ENCODE data around the gene TNS3. TPM values are rescaled to one million over a fixed set of nuclear protein-coding genes. Genes with fewer than 3 reads are reported as not detected.
"Not testable (repeated sequence)": the region's sequence is repeated elsewhere in the genome, so short reads cannot be mapped to it uniquely, and the experiment has no call there.

The TNS3 gene
- total RNA-seq, 1 donor from 2014 or later, result 43.2 TPM

- ATAC-seq (ENCODE audit: poor library complexity) (no peak), DNase-seq (no peak)
- intact Hi-C loops (cut with DNase I), result no loop called here
These were observed 24.1 kb upstream of the TNS3 start for GRCh38 chr7:47605816-47606575.

GRCh38 chr7:47604496-47604890 is 22.6 kb upstream of the TNS3 start:
- DNase-seq, result no peak
- intact Hi-C loops (cut with DNase I), result no loop called here
- ATAC-seq (ENCODE audit: poor library complexity), result peak; percentile 23

- DNase-seq; intact Hi-C loops (cut with DNase I); ATAC-seq (ENCODE audit: poor library complexity): not testable (repeated sequence)
These were observed 21.8 kb upstream of the TNS3 start for GRCh38 chr7:47603514-47604255.

DNA sequence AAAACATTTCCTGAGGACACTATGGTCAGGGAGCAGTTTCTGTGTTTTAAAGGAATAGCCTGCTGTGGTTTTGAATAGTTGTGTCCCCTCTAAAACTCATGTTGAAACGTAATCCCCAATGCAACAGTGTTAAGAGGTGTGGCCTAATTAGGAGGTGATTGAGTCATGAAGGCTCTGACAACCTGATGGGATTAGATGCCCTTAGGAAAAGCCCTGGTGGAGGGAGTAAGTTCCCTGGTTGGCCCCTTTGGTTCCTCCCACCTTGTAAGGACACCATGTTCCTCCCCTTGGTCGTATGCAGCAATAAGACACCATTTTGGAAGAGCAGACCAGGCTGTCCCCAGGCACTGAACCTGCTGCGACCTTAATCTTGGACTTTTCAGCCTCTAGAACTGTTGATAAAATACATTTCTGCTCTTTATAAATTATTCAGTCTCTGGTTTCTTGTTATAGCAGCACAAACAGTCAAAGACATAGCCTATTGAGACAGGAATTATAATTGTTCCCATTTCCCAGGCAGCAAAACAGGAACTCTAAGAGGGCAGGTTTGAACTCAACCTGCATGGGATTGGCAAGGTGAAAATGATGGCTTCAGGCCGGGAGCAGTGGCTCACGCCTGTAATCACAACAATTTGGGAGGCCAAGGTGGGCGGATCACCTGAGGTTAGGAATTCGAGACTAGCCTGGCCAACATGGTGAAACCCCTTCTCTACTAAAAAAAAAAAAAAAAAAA is 20.5 kb upstream of the TNS3 start:
- ATAC-seq (ENCODE audit: poor library complexity) (no peak), DNase-seq (no peak)
- intact Hi-C loops (cut with DNase I), result no loop called here

DNA sequence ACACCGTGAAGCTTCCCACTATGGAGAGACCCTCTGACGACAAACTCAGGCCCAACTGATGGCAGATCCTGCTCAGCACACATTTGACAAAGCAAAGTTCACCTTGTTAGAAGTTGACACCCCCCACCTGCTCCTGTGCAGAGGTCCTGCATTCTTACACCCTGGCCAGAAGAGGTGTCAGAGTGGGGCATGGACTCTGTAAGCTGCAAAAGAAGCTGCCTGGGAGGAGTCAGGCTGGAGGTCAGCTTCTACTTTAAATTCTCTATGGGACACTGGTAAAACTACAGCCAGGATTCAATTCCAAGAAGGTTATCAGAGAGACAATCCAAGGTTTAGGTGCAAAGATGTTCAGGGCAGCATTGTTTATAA is 20.0 kb upstream of the TNS3 start:
- DNase-seq (no peak), ATAC-seq (ENCODE audit: poor library complexity) (no peak)
- intact Hi-C loops (cut with DNase I), result no loop called here

- DNase-seq (no peak), ATAC-seq (ENCODE audit: poor library complexity) (no peak)
- intact Hi-C loops (cut with DNase I), result no loop called here
These were observed 19.4 kb upstream of the TNS3 start for GRCh38 chr7:47601119-47601880.

DNA sequence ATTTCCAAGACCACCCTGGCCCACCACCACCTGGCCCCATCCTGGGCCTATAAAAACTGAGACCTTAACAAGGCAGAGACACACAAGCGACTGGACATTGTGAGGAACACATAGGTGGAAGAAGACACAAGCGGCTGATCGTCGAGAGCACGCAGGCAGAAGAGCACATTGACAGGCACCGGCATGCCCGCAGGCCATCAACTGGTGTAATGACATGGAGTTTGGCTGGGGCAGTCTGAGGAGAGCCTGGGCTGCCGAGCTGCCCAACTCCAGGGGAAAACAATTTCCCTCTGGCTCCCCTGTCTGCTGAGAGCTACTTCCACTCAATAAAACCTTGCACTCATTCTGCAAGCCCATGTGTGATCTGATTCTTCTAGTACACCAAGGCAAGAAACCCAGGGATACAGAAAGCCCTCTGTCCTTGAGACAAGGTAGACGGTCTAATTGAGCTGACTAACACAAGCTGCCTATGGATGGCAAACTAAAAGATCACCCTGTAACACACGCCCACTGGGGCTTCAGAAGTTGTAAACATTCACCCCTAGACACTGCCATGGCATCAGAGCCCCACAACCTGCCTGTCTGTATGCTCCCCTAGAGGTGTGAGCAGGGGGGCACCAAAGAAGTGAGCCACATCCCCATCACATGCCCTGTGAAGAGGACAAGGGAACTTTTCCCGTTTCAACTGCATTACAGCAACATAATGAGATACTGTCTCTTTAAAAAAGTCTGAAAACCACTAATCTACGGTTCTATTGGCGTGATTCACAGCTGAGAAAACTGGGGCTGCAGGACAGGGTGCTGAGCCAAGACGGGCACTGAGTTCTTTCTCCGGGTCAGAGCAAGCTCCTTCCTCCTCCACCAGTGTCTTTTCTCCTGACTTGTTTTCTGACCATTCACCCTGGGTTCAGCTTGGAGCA is 18.5 kb upstream of the TNS3 start:
- intact Hi-C loops (cut with DNase I), result no loop called here
- DNase-seq, result no peak
- no peak for ATAC-seq (ENCODE audit: poor library complexity)

DNA sequence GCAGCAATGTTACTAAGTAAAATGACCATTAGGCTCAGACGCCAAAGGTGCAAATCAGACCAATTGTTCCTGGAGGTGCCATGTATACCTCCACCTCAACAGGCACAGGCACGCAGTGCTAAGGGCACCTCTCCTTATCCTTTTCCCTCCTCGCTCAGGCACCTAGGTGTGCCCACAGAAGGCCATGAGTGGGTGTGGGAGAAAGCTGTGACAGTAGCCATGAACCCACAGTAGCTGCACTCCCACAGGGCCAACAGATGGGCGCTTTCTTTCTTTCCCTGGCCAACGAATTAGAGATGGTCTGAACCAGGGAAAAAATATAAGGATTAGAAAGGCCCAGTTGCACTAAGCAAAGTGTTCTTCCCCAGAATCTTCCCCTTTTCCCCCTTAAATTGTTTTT is 15.5 kb upstream of the TNS3 start:
- intact Hi-C loops (cut with DNase I), result no loop called here
- DNase-seq (no peak), ATAC-seq (ENCODE audit: poor library complexity) (no peak)

DNA sequence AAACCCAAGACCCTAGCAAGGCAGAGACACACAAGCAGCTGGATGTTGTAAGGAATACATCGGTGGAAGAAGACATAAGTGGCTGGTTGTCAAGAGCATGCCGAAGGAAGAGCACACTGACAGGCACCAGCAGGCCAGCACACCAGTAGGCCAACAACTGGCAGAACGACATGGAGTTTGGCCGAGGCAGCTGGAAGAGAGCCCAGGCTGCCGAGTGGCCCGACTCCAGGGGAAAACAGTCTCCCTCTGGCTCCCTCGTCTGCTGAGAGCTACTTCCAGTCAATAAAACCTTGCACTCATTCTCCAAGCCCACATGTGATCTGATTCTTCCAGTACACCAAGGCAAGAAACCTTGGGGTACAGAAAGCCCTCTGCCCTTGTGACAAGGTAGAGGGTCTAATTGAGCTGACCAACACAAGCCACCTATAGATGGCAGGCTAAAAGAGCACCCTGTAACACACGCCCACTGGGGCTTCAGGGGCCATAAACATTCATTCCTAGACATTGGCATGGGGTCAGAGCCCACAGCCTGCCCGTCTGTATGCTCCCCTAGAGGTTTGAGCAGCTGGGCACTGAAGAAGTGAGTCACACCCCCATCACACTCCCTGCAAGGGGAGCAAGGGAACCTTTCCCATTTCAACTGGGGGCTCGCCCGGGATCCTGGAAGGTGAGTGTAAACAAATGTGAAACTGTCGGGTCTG is 14.7 kb upstream of the TNS3 start:
- intact Hi-C loops (cut with DNase I), result no loop called here
- DNase-seq (peak; percentile 66), ATAC-seq (ENCODE audit: poor library complexity) (peak; percentile 80)

DNA sequence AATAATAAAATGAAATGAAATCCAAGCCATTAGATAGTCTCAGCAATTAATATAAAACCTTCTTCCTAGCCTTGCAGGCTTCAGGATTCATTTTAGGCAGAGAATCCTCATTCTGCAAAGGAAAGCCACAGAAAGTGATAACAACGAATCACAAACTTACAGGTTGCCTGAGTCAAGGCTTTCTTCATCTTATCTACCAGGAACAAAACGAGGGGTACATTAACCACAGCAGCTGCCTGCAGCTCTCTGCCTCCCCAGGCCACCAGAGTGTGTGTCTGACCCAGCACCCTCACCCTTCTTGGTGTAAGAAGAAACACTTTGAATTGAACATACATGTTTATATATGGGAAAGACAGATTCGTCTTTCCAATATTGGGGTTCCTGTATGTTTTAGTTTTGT is 12.5 kb upstream of the TNS3 start:
- intact Hi-C loops (cut with DNase I), result no loop called here
- DNase-seq, result no peak
- no peak for ATAC-seq (ENCODE audit: poor library complexity)

DNA sequence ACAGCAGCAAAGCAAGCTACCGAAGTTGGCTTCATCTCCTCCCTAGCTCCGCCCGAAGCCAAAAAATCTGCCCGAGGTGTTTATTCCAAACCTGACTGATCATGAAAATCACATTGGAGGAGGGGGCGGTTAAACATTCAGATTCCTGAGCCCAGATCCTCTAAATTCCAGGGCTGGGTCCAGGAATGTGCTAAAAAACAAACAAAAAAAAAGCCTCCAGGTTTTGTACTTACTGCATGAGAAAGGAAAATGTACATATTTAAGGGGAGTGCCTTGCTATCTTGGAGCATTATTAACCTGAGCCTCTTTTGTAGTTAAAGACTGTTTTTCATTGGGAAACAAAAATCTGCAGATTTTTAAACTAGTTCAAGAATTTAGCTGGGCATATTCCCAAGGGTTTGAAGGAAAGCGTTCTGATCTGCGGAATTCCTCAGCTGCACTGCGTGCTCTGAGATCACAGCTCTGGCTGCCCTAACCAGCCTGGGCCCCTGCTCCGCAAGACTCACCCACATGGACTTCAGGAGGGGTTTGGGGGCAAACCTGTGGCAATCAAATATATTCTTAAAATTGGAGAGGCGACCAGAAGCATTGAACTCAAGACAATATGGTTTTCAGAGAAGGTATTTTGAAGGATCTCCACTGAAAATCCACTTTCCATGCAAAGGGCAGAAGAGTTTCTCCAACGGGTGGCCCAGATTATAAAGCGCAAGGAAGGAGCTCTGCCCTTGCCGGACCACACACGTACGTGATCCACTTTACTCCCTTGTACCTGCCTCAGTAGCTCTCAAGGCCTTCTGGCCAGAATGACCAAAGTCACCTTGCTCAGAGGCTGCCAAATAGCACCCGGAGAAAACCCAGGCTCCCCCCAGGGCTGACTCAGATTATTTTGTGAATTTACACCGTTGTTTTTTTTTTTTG is 10.0 kb upstream of the TNS3 start:
- DNase-seq (no peak), ATAC-seq (ENCODE audit: poor library complexity) (no peak)

DNA sequence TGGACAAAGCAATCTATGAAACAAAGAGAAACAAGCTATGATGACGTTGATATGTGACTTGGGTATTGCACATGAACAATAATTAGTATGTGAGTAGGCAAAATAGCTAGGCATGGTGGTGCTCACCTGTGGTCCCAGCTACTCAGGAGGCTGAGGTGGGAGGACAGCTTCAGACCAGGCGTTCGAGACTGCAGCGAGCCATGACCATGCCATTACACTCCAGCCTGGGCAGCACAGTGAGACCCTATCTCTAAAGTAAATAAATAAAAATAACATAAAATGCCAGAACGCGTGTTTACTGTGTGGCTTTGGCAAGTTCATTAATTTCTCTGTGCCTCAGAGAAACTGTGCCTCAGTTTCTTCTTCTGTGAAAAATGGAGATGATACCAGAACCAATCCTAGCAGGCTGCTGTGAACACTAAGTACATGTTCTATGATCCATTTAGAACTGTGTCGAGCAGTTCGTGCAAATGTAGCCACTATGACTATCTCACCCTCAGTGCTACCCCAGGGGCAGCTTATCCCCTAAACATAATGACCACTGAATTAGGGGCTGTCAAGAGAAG is 9.3 kb upstream of the TNS3 start:
- intact Hi-C loops (cut with DNase I), result no loop called here
- DNase-seq (no peak), ATAC-seq (ENCODE audit: poor library complexity) (no peak)

More for the DNA sequence above, 10.0 kb upstream of the TNS3 start:
- intact Hi-C loops (cut with DNase I), result no loop called here

- ATAC-seq (ENCODE audit: poor library complexity); intact Hi-C loops (cut with DNase I): not testable (repeated sequence)
These were observed 8.3 kb upstream of the TNS3 start for GRCh38 chr7:47590215-47590614.

GRCh38 chr7:47588704-47589225 is 6.9 kb upstream of the TNS3 start:
- DNase-seq, result no peak
- intact Hi-C loops (cut with DNase I), result no loop called here
- no peak for ATAC-seq (ENCODE audit: poor library complexity)

More at GRCh38 chr7:47590215-47590614, 8.3 kb upstream of the TNS3 start:
- DNase-seq, result not testable (repeated sequence)

DNA sequence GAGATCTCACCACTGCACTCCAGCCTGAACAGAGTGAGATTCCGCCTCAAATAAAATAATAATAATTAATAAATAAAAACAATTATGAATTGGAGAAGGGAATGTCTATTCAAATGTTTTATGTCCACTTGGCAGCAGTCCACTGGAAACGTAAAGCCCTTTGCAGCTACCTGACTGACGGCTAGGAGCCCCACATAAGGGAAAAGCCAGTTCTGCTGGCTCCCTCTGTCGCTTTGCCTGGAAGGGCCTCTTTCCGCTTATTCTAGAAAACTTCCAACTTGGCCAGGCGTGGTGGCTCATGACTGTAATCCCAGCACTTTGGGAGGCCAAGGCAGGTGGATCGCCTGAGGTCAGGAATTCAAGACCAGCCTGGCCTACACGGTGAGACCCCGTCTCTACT is 6.1 kb upstream of the TNS3 start:
- intact Hi-C loops (cut with DNase I), result no loop called here
- DNase-seq, result no peak
- ATAC-seq (ENCODE audit: poor library complexity), result no peak

- intact Hi-C loops (cut with DNase I), result no loop called here
- ATAC-seq (ENCODE audit: poor library complexity) (peak; percentile 62), DNase-seq (peak; percentile 70)
These were observed 5.4 kb upstream of the TNS3 start for GRCh38 chr7:47587351-47587750.
